Activated CD8-positive, alpha-beta memory T cell treated with anti-CD3 and anti-CD28 coated beads, Interleukin-2, amount 50 U/mL, for 4 hours (primary cell): ENCODE measurements around the gene VASN.

ENCODE experiments used
- DNase-seq: peaks from one replicate; pipeline ENCODE4 v3.0.0-alpha.2; 2020

Gene VASN

GRCh38 chr16:4373356-4373908, 1.8 kb downstream of the VASN start:
- no peak for DNase-seq

DNA sequence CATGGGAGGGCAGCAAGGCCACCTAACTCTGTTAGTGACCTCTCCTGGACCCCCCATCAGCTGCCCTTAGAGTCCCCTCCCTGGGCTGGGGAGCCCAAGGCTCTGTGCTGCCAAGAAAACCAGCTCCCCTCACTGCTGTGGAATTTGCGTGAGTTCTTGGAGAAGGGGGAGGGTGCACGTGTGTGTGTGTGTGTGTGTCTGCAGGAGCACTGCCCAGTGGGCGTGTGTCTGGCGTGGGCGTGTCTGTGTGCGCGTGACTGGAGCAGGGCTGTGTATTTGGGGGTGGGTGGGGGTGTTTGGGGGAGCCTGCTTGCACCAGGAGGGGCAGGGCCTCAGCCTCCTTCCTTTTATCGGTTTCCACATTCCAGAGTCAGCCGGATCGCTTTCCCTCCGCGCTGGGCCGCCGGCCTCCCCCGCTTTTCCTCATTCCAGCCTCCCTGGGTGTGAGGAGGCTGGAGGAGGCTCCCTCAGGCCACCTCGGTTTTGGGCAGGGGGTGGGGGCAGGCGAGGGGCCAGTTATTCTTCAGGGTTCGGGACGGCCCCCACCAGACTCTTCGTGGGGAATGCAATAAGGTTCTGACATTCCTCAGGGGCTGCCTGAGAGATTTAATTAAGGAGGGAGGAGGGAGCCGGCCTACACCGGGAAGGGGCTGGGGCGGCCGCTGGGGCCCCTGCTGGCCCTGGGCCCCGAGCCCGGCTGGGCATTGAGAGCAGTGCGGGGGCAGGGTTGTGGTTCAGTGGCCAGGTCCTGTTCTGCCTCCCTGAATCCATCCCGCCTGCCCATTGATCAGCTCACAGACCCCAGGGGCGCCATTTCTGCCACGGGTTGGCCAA, 2.5 kb downstream of the VASN start:
- no peak for DNase-seq

GRCh38 chr16:4375717-4376116, 4.1 kb downstream of the VASN start:
- no peak for DNase-seq

GRCh38 chr16:4376126-4376892, 4.7 kb downstream of the VASN start:
- DNase-seq = no peak

DNA sequence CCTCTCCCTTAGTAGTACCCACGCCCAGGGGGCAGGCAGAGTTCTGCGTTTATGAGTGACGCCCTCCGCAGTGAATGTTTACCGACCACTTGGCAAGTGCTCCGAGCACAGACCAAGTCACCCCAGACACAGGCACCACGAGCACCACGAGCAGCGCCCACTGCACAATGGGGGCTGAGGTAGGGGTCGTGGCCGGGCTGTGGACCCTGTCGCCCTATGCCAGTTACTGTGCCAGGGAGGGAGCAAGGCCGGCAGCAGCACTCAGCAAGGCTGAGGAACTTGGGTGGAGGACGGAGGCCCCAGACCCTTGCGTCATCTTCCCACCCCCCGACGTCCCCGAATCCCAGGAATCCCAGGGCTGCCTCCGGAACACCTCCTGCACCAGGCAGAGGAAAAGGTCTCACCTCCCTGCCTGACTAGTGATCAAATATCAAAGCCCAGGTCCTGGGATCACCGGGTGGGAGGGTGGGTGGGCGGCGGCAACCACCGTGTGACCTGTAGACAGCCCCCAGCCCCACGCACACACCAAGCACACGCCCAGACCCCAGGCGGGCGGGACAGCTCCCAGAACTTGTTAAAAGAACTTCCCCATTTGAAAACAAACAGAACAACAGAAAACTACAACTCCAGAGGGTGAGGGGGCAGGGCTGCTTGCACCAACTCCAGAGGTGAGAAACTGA, 5.4 kb downstream of the VASN start:
- DNase-seq = no peak

DNA sequence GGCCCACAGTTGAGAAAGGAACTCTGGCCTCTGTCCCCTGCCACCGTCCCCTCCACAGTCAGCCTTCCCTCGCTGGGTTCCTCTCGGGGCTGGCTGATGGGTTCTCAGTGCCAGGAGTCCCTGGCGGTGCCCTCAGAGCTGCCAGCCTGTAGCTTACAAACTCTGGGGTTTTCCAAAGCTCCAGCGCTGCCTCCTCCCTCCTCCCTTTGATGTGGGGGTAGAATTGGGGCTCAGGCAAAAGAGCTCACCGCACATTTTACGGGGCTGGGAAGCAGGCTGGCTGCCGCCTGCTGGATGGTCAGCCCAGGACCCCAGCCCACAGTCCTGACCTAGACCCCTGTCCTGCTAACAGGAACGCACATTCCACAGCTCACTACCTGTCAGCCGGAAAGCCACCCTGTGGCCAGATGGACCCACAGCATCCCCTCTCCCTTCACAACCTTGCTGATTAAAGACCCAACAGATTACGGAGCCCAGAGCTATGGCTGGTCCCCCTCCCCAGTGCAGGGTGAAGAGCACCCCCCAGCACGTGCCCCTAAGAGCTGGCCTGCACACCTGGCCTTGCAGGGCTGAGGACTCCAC, 6.0 kb downstream of the VASN start:
- DNase-seq = no peak

DNA sequence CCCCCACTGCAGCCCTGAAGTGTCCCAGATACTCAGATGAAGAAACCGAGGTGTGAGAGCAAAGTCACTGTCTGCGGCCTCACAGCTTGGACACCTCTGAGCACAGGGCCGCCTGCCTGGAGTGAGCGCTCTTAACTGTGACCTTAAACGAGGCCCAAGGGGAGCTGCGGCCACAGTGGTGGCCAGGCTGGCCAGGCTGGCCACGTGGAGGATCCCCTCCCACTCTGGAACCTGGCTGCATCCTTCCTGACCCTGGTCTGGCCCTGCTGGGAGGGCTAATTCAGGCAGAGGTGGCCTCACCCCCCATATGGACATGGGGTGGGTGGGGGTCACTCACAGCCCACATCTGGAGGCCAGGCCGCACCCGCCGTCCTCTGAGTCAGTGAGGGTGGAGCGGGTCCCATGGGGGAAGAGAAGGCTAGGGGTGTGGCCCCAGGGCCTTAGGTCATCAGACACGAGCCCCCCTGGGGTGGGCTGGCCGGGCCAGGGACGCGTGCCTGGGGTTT, 6.6 kb downstream of the VASN start:
- no peak for DNase-seq

DNA sequence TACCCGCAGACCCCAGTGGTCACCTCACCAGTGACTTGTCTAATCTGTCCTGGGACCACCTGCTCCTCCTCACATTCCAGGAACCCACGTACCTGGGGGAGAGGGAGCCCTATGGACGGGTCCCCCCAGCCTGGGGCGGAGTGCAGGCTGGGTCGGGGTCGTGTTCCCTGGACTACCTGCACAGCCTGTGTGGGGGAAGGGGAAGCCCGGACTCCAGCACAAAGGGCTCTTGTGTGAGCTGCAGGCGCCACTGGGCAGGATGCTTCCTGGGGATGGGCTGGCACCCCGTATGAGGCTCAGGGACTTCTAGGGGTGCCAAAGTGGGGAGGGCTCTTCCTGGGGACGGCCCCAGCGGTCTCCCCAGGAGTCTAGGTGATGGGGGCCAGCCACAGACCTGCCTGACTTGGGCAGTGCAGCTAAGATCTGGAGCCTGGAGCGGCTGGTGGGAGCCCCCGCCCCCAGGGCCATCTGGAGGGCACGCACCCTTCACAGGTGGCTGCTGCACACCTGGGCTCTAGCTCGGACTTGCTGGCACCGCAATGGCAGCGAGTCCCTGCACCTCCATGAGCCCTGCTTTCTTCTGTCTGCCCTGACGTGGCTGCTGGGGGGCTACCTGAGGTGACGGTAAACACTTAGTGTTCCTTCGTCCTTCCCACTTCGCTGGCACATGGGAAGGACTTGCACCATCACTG, 7.5 kb downstream of the VASN start:
- no peak for DNase-seq

- no peak for DNase-seq
Measured at GRCh38 chr16:4380119-4381063, 8.7 kb downstream of the VASN start.

DNA sequence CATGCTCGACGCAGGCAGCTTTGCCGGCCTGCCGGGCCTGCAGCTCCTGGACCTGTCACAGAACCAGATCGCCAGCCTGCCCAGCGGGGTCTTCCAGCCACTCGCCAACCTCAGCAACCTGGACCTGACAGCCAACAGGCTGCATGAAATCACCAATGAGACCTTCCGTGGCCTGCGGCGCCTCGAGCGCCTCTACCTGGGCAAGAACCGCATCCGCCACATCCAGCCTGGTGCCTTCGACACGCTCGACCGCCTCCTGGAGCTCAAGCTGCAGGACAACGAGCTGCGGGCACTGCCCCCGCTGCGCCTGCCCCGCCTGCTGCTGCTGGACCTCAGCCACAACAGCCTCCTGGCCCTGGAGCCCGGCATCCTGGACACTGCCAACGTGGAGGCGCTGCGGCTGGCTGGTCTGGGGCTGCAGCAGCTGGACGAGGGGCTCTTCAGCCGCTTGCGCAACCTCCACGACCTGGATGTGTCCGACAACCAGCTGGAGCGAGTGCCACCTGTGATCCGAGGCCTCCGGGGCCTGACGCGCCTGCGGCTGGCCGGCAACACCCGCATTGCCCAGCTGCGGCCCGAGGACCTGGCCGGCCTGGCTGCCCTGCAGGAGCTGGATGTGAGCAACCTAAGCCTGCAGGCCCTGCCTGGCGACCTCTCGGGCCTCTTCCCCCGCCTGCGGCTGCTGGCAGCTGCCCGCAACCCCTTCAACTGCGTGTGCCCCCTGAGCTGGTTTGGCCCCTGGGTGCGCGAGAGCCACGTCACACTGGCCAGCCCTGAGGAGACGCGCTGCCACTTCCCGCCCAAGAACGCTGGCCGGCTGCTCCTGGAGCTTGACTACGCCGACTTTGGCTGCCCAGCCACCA, 9.7 kb downstream of the VASN start:
- DNase-seq = no peak

DNA sequence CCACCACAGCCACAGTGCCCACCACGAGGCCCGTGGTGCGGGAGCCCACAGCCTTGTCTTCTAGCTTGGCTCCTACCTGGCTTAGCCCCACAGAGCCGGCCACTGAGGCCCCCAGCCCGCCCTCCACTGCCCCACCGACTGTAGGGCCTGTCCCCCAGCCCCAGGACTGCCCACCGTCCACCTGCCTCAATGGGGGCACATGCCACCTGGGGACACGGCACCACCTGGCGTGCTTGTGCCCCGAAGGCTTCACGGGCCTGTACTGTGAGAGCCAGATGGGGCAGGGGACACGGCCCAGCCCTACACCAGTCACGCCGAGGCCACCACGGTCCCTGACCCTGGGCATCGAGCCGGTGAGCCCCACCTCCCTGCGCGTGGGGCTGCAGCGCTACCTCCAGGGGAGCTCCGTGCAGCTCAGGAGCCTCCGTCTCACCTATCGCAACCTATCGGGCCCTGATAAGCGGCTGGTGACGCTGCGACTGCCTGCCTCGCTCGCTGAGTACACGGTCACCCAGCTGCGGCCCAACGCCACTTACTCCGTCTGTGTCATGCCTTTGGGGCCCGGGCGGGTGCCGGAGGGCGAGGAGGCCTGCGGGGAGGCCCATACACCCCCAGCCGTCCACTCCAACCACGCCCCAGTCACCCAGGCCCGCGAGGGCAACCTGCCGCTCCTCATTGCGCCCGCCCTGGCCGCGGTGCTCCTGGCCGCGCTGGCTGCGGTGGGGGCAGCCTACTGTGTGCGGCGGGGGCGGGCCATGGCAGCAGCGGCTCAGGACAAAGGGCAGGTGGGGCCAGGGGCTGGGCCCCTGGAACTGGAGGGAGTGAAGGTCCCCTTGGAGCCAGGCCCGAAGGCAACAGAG, 10.5 kb downstream of the VASN start:
- DNase-seq = no peak

DNA sequence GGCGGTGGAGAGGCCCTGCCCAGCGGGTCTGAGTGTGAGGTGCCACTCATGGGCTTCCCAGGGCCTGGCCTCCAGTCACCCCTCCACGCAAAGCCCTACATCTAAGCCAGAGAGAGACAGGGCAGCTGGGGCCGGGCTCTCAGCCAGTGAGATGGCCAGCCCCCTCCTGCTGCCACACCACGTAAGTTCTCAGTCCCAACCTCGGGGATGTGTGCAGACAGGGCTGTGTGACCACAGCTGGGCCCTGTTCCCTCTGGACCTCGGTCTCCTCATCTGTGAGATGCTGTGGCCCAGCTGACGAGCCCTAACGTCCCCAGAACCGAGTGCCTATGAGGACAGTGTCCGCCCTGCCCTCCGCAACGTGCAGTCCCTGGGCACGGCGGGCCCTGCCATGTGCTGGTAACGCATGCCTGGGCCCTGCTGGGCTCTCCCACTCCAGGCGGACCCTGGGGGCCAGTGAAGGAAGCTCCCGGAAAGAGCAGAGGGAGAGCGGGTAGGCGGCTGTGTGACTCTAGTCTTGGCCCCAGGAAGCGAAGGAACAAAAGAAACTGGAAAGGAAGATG, 11.2 kb downstream of the VASN start:
- DNase-seq = no peak

- no peak for DNase-seq
Measured at GRCh38 chr16:4383591-4384444, 12.2 kb downstream of the VASN start.

GRCh38 chr16:4384509-4384942, 12.9 kb downstream of the VASN start:
- no peak for DNase-seq

GRCh38 chr16:4385066-4385788, 13.6 kb downstream of the VASN start:
- no peak for DNase-seq

DNA sequence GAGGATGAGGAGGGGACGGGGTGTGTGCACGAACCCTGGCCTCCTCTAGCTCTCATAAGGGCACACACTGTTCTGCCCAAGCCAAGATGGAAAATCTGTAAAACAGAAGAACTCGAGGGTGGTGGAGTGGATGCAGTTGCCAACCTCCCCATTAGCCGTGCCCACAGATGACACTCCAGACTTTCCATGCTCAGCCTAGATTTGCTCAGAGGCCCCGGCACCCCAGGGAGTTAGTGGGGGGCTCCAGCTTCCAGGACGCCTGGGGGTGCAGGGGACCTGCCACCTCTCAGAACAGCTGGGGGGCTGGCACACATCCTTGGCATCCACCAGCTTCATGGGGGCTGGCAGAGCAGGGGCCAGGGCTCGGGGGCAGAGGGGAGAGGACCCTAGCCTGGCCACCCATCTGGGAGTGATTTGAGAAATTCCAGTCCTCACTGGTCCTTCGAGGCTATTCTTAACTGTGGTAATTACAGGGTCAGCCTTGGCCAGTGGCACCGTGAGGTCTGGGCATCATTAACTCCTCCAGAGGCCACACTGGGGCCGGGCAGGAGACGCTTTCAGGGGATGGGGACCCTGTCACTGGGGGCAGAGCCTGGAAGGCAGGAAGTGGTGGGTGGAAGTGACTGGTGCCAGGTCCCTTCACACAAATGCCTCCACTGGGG, 14.3 kb downstream of the VASN start:
- DNase-seq = no peak
